Fibroblast of peridontal ligament (primary cell): ENCODE results near the gene TBC1D3K.
"Not testable (repeated sequence)": the region's sequence is repeated elsewhere in the genome, so short reads cannot be mapped to it uniquely, and the experiment has no call there.

Source experiments
- DNase-seq: peaks from one replicate; pipeline ENCODE4 v3.0.0-alpha.2; 2010; ENCODE audit errors: extremely low read depth

The TBC1D3K gene

DNA sequence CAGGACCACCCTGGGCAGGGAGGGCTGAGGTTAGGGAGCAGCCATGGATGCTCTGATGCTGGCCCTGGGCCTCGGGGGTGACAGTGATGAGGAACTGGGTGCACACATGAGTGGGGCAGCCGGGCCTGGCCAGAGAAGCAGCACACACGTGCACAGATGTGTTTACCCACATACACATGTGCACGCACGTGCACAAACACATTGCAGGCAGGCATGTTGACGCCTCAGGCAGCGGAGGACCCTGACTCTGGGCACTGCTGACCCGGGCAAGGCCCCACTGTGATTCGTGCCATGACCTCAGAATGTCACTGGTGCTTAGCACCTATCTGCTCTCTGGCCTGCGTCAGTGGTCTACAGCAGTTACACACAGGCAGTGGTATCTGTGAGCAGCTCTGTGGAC is at the start of gene TBC1D3K:
TBC1D3K (plus strand) TSS at position 301 of the 400 bp plus-strand sequence. CDS start 1,585 bp downstream, outside the sequence.
- not testable (repeated sequence) for DNase-seq

DNA sequence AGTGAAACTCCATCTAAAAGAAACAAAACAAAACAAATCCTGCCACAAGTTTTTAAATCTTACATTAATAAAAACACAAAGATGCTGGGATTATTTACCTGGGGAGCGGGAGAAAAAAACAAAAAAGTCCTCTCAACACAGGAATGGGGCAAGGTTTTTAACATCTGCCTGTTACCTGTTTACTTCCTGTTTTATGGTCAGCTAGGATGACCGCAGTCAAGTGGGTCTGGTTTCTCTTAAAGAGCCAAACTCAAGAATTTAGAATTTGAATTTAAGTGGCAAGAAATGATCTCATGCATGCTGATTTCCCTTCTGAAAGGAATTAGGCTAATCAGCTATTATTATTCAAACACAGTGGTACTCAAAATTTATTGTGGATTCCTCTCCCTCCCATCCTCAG is 39.7 kb upstream of the TBC1D3K start:
- DNase-seq = no peak

DNA sequence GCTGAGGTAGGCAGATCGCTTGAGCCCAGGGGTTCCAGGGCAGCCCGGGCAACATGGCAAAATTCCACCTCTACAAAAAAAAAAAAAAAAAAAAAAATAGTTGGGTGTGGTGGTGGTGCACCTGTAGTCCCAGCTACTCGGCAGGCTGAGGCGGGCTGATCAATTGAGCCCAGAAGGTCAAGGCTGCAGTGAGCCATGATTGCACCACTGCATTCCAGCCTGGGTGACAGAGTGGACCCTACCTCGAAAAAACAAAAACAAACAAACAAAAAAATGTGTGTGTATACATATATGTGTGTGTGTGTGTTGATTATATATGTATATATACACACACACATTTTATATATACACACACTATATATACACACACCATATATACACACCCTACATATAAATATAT is 39.1 kb upstream of the TBC1D3K start:
- DNase-seq = no peak

DNA sequence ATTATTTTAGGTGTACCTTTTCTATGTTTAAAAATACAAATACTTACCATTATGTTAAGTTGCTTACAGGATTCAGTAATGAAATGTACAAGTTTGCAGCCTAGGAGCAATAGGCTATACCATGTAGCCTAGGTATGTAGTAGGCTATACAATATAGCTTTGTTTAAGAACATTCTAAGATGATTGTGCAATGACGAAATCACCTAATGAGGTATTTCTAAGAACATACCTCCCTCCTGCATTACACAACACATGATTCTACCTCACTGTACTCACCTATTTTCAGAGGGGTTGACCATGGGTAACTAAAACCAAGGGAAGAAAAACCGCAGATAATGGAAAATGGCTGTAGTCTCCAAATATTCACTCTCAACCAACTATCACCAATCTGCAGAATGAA is 35.3 kb upstream of the TBC1D3K start:
- DNase-seq = no peak

DNA sequence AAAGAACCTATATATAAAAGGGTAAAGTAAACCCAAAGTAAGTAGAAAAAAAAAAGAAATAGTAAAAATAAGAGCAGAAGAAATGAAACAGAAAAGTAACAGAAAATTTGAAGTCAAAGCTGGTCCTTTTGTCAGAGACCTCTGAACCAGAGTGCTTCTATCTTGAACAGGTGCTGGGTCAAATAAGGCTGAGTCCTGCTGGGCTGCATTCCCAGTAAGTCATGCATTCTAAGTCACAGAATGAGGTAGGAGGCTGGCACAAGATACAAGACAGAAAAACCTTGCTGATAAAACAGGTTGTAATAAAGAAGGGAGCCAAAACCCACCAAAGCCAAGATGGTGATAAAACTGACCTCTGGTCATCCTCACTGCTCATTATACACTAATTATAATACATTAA is 27.3 kb upstream of the TBC1D3K start:
- DNase-seq = not testable (repeated sequence)
